Gastrocnemius medialis (tissue), 4 donors: ENCODE measurements around the gene COL20A1. TPM values are rescaled to one million over a fixed set of nuclear protein-coding genes. Genes with fewer than 3 reads are reported as not detected.

Source experiments
- ATAC-seq, 2 donors: fragments of 150-250 bp; one replicate each; pipeline ENCODE4 v1.9.1; 2016
- DNase-seq, 2 donors: peaks; one replicate each; pipeline ENCODE4 v3.0.0-alpha.2; 2019
- H3K27ac ChIP-seq, 4 donors: fragments of 200-600 bp; sonication (generic); 1 replicate in 1 of 4; 2 replicates in 3 of 4; pipeline ENCODE4 v1.5.1; 2016 to 2018; ENCODE audit warnings: mild to moderate bottlenecking in 2 of 4, moderate library complexity in 1 of 4
- H3K27me3 ChIP-seq, 3 donors: fragments of 200-600 bp; sonication (generic) in 2 of 3; 1 replicate in 1 of 3; 2 replicates in 2 of 3; pipeline versions ENCODE4 v1.5.1 to v1.6.0; 2016 to 2019; ENCODE audit warnings: mild to moderate bottlenecking in 1 of 3, moderate library complexity in 1 of 3
- H3K36me3 ChIP-seq, 2 donors: fragments of 200-600 bp; sonication (generic) in 1 of 2; one replicate each; pipeline ENCODE4 v1.5.1; 2017 to 2018
- H3K4me1 ChIP-seq, 2 donors: fragments of 200-600 bp; sonication (generic) in 1 of 2; one replicate each; pipeline ENCODE4 v1.5.1; 2016 to 2017; ENCODE audit warnings: mild to moderate bottlenecking in 2 of 2
- H3K4me3 ChIP-seq, 4 donors: fragments of 200-600 bp; sonication (generic) in 3 of 4; 1 replicate in 1 of 4; 2 replicates in 3 of 4; pipeline ENCODE4 v1.5.1; 2016 to 2019; ENCODE audit warnings: mild to moderate bottlenecking in 2 of 4
- H3K9me3 ChIP-seq, 3 donors: fragments of 200-600 bp; sonication (generic) in 2 of 3; 1 replicate in 1 of 3; 2 replicates in 2 of 3; pipeline ENCODE4 v1.5.1; 2016 to 2019
- CTCF ChIP-seq, 5 experiments: fragments of 450-650 bp in 3 of 5; fragments of 200-600 bp in 2 of 5; sonication (generic) in 2 of 5; IDR thresholded peaks in 4 of 5; conservative IDR thresholded peaks in 1 of 5; 1 replicate in 4 of 5; 2 replicates in 1 of 5; pipeline ENCODE4 v1.5.1; 2016 to 2019; ENCODE audit warnings: antibody characterized with exemption in 5 of 5, mild to moderate bottlenecking in 3 of 5, moderate library complexity in 3 of 5
- POLR2A ChIP-seq, 2 donors: fragments of 450-650 bp; IDR thresholded peaks; one replicate each; pipeline ENCODE4 v1.6.1; 2017; ENCODE audit warnings: antibody characterized with exemption in 2 of 2, mild to moderate bottlenecking in 2 of 2, moderate library complexity in 2 of 2
- in situ Hi-C, 4 donors: fragments of 200-750 bp; cut with MboI; loops; one replicate each; pipeline versions ENCODE4 v1.15.0 to v1.8.0; 2017; ENCODE audit warnings: low sequenced_read_pairs in 4 of 4
- intact Hi-C: fragments of 100-400 bp; cut with DNase I; formaldehyde crosslinking; loops from one replicate; pipeline ENCODE4 v1.15.1; 2023; ENCODE audit warnings: low total_unique reads
- total RNA-seq, 4 donors: library from RNA; depleted of rRNA; stranded (reverse); fragments of >200 nt; gene quantifications; one replicate each; pipeline versions ENCODE4 v1.1.0 to v1.2.3, GENCODE V29; 2016

COL20A1 gene
- total RNA-seq, 4 donors from 2014 or later: 0.23 TPM; not detected in 3

GRCh38 chr20:63330084-63330760 is 37.2 kb downstream of the COL20A1 start:
- Histone ChIP-seq H3K4me3 (no peak overlapping the region), H3K36me3 (no peaks in the 10 kb centered on the region), H3K9me3 (no peaks in the 10 kb centered on the region), H3K27me3 (peaks cover 19 to 26% (median 22%) of the 10 kb centered on the region in 3 donors), H3K27ac (no peak overlapping the region), H3K4me1 (no peaks in the 10 kb centered on the region)
- TF ChIP-seq CTCF (IDR thresholded peaks at IDR 0.05 in 4 of 5, conservative IDR thresholded peaks at IDR 0.05 in 1 of 5): no peak
- intact Hi-C loops (no loop called here), in situ Hi-C loops (no loop called here)
- ATAC-seq (no peak), DNase-seq (no peak)

GRCh38 chr20:63330940-63331339 is 38.0 kb downstream of the COL20A1 start:
- TF ChIP-seq POLR2A (IDR thresholded peaks at IDR 0.05) (no peak), CTCF (IDR thresholded peaks at IDR 0.05 in 4 of 5, conservative IDR thresholded peaks at IDR 0.05 in 1 of 5) (no peak)
- DNase-seq (no peak), ATAC-seq (no peak)
- intact Hi-C loops: no loop called here
- H3K27me3 ChIP-seq: peaks cover 19 to 31% (median 22%) of the 10 kb centered on the region in 3 donors
- no peak overlapping the region for H3K4me3 ChIP-seq
- no peaks in the 10 kb centered on the region for H3K36me3 ChIP-seq
- H3K27ac ChIP-seq: no peak overlapping the region
- no peaks in the 10 kb centered on the region for H3K9me3 ChIP-seq
- in situ Hi-C loops: no loop called here
- H3K4me1 ChIP-seq: no peaks in the 10 kb centered on the region

- TF ChIP-seq CTCF (IDR thresholded peaks at IDR 0.05 in 4 of 5, conservative IDR thresholded peaks at IDR 0.05 in 1 of 5): no peak
- TF ChIP-seq POLR2A (IDR thresholded peaks at IDR 0.05): no peak
- DNase-seq (no peak), ATAC-seq (no peak)
- Histone ChIP-seq H3K27ac (no peak overlapping the region), H3K27me3 (peaks cover 23 to 33% (median 26%) of the 10 kb centered on the region in 3 donors), H3K36me3 (no peaks in the 10 kb centered on the region), H3K4me1 (no peaks in the 10 kb centered on the region), H3K4me3 (no peak overlapping the region), H3K9me3 (no peaks in the 10 kb centered on the region)
- intact Hi-C loops (no loop called here), in situ Hi-C loops (no loop called here)
Measured at GRCh38 chr20:63331741-63332400, 38.9 kb downstream of the COL20A1 start.

- H3K4me3 ChIP-seq: no peak overlapping the region
- intact Hi-C loops (no loop called here), in situ Hi-C loops (no loop called here)
- H3K4me1 ChIP-seq: no peaks in the 10 kb centered on the region
- H3K36me3 ChIP-seq: no peaks in the 10 kb centered on the region
- TF ChIP-seq POLR2A (IDR thresholded peaks at IDR 0.05) (no peak), CTCF (IDR thresholded peaks at IDR 0.05 in 4 of 5, conservative IDR thresholded peaks at IDR 0.05 in 1 of 5) (no peak)
- DNase-seq (no peak), ATAC-seq (no peak)
- H3K9me3 ChIP-seq: no peaks in the 10 kb centered on the region
- peaks cover 30 to 41% (median 31%) of the 10 kb centered on the region in 3 donors for H3K27me3 ChIP-seq
- H3K27ac ChIP-seq: no peak overlapping the region
Measured at GRCh38 chr20:63332488-63333240, 39.7 kb downstream of the COL20A1 start.
